Measurements from ENCODE around the gene SF3B4. TPM values are rescaled to one million over a fixed set of nuclear protein-coding genes. Genes with fewer than 3 reads are reported as not detected.
A peak's percentile ranks its signal among the peaks of the same experiment; 100 is the strongest.

The SF3B4 gene
- total RNA-seq, 1 experiment from 2014 or later: 127 TPM

GRCh38 chr1:149936170-149936991 lies 8.8 kb upstream of the SF3B4 start, which contains the start of gene MTMR11:
Gene MTMR11 (minus strand): TSS chr1:149936879. CDS start chr1:149936647, 232 bp downstream.
- no CpG with 5 or more reads among the region's 18 CpGs for WGBS (ENCODE audit: extremely low coverage, insufficient read length, low lambda C conversion rate)
- no peak within 1 kb of the TSS for H2BK15ac ChIP-seq (ENCODE audit: low read depth, low read length)
- H2AK5ac ChIP-seq (ENCODE audit: insufficient read length, low read length): no peak within 1 kb of the TSS
- H2BK120ac ChIP-seq (ENCODE audit: low read depth, low read length, poor library complexity, severe bottlenecking): no peak within 1 kb of the TSS
- no peak within 1 kb of the TSS for H4K5ac ChIP-seq (ENCODE audit: insufficient read length, low read depth, low read length)
- H3K18ac ChIP-seq (ENCODE audit: insufficient read length, low read depth, low read length): no peak within 1 kb of the TSS
- peak within 1 kb of the TSS; percentile 25 to 72 (median 66); a peak in 4 of 7 replicates for H3K27ac Mint-ChIP-seq
- H3K4ac ChIP-seq (ENCODE audit: low read depth, low read length): no peak within 1 kb of the TSS
- no peak for DNase-seq
- H4K20me1 ChIP-seq (ENCODE audit: control insufficient read depth, insufficient read depth, insufficient read length): no peaks in the 10 kb centered on the region
- no peaks in the 10 kb centered on the region for H3K27me3 ChIP-seq (ENCODE audit: insufficient read depth, low read length)
- H4K91ac ChIP-seq (ENCODE audit: insufficient read length, low read depth, low read length): no peak within 1 kb of the TSS
- no peaks in the 10 kb centered on the region; a peak in 2 of 7 replicates for H3K36me3 Mint-ChIP-seq (ENCODE audit: insufficient read depth in 1 of 3, low read depth in 3 of 3)
- H2BK12ac ChIP-seq (ENCODE audit: insufficient read length, low read depth, low read length): no peak within 1 kb of the TSS
- peak within 1 kb of the TSS; percentile 41 for H3K9ac ChIP-seq (ENCODE audit: extremely low read depth, insufficient read length, low read length)
- no peak for TF ChIP-seq CTCF (conservative IDR thresholded peaks at IDR 0.05)
- no peak within 1 kb of the TSS for H3K14ac ChIP-seq (ENCODE audit: insufficient read depth, low read length)
- H3K27ac ChIP-seq (ENCODE audit: insufficient read length, low read depth, low read length): peak within 1 kb of the TSS; percentile 13
- H3K23me2 ChIP-seq (ENCODE audit: insufficient read length, low read depth, low read length, poor library complexity, severe bottlenecking): peaks cover 14% of the 10 kb centered on the region
- peaks cover 16% of the 10 kb centered on the region; the same call in 1 of the 2 replicates for H3K4me1 ChIP-seq (ENCODE audit: insufficient read depth, low read length)
- H3K4me2 ChIP-seq (ENCODE audit: insufficient read depth, insufficient read length, low read length): peak within 1 kb of the TSS; percentile 80
- peak within 1 kb of the TSS; percentile 70 to 76 for H3K4me3 Mint-ChIP-seq
- no peaks in the 10 kb centered on the region for H3K79me1 ChIP-seq (ENCODE audit: insufficient read depth, low read depth, low read length, poor library complexity, severe bottlenecking)
- H3K23ac ChIP-seq (ENCODE audit: insufficient read length, low read depth, low read length): no peak within 1 kb of the TSS
- no peak within 1 kb of the TSS for H3K56ac ChIP-seq (ENCODE audit: insufficient read length, low read depth, low read length)
- H3T11ph ChIP-seq (ENCODE audit: low read length): no peak within 1 kb of the TSS
- H3K4me1 Mint-ChIP-seq: peaks cover 43 to 50% of the 10 kb centered on the region in 2 experiments
- H2BK20ac ChIP-seq (ENCODE audit: low read depth, low read length, poor library complexity, severe bottlenecking): no peak within 1 kb of the TSS
- peak within 1 kb of the TSS; percentile 2 for H2AFZ ChIP-seq (ENCODE audit: low read length)
- H4K8ac ChIP-seq (replicated peaks; ENCODE audit: insufficient read length, low read depth, low read length): no peak within 1 kb of the TSS
- no peaks in the 10 kb centered on the region for H3K27me3 Mint-ChIP-seq (ENCODE audit: low read depth)
- H3K9me3 ChIP-seq (ENCODE audit: control insufficient read depth, low read depth, low read length): no peaks in the 10 kb centered on the region
- no peaks in the 10 kb centered on the region for H3K79me2 ChIP-seq (ENCODE audit: insufficient read depth, low read length)
- no peaks in the 10 kb centered on the region for H3K9me3 Mint-ChIP-seq
- H2BK5ac ChIP-seq (ENCODE audit: insufficient read length, low read length): no peak within 1 kb of the TSS
